WERI-Rb-1 (cell line): Measurements from ENCODE around the gene USP19.

Experiments
- DNase-seq: peaks from one replicate; pipeline ENCODE4 v3.0.0-alpha.2; 2020
- H3K27ac ChIP-seq: fragments of 250-450 bp; sonication (Bioruptor Pico); 2 replicates; pipeline ENCODE4 v1.5.1; 2020; ENCODE audit warnings: mild to moderate bottlenecking, moderate library complexity
- H3K27me3 ChIP-seq: fragments of 250-450 bp; sonication (Bioruptor Pico); 2 replicates; pipeline ENCODE4 v1.5.1; 2021; ENCODE audit warnings: mild to moderate bottlenecking, low read depth, moderate library complexity; ENCODE audit not compliant: insufficient read depth, severe bottlenecking
- H3K36me3 ChIP-seq: fragments of 250-450 bp; sonication (Bioruptor Pico); 2 replicates; pipeline ENCODE4 v1.5.1; 2020; ENCODE audit warnings: mild to moderate bottlenecking, moderate library complexity
- H3K4me3 ChIP-seq: 2 replicates; pipeline ENCODE4 v1.5.1; 2011; ENCODE audit warnings: low read depth, mild to moderate bottlenecking, control low read depth, low read length
- H3K9me3 ChIP-seq: fragments of 250-450 bp; sonication (Bioruptor Pico); 2 replicates; pipeline ENCODE4 v1.5.1; 2021; ENCODE audit warnings: mild to moderate bottlenecking, moderate library complexity; ENCODE audit not compliant: severe bottlenecking
- TF ChIP-seq, protein P1 (sequence below): IDR thresholded peaks from 2 replicates; pipeline ENCODE4 v1.5.1; 2011; ENCODE audit warnings: low read depth, mild to moderate bottlenecking, control low read depth, inconsistent platforms, low read length

USP19 gene

GRCh38 chr3:49112262-49112661 lies 8.4 kb downstream of the USP19 start:
- Histone ChIP-seq H3K27me3 (no peaks in the 10 kb centered on the region), H3K36me3 (peaks cover 84% of the 10 kb centered on the region), H3K4me3 (no peak overlapping the region), H3K9me3 (no peaks in the 10 kb centered on the region), H3K27ac (no peak overlapping the region)
- TF ChIP-seq, protein P1, sequence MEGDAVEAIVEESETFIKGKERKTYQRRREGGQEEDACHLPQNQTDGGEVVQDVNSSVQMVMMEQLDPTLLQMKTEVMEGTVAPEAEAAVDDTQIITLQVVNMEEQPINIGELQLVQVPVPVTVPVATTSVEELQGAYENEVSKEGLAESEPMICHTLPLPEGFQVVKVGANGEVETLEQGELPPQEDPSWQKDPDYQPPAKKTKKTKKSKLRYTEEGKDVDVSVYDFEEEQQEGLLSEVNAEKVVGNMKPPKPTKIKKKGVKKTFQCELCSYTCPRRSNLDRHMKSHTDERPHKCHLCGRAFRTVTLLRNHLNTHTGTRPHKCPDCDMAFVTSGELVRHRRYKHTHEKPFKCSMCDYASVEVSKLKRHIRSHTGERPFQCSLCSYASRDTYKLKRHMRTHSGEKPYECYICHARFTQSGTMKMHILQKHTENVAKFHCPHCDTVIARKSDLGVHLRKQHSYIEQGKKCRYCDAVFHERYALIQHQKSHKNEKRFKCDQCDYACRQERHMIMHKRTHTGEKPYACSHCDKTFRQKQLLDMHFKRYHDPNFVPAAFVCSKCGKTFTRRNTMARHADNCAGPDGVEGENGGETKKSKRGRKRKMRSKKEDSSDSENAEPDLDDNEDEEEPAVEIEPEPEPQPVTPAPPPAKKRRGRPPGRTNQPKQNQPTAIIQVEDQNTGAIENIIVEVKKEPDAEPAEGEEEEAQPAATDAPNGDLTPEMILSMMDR: no peak
- DNase-seq: no peak

DNA sequence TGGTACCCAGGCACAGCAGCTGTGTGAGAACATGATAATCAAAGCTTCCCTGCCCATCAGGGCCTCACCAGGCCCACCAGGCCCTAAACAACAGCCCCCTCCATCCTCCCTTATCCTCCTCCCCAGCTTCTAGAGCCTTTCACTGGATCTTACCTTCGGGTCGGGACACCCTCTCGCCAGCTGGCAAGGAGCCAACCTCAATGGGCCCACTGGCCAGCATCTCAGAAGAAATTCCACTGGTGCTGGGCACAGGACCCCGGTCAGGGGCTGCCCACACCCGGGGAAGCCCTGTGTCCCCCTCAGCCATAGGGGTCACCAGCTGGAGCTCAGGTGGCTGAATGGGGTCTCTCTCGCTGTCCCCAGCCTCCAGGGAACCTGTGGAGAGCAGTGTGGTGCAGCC lies 9.3 kb downstream of the USP19 start:
- H3K27me3 ChIP-seq: no peaks in the 10 kb centered on the region
- H3K9me3 ChIP-seq: no peaks in the 10 kb centered on the region
- H3K4me3 ChIP-seq: no peak overlapping the region
- DNase-seq: no peak
- TF ChIP-seq, protein P1: no peak
- peaks cover 75% of the 10 kb centered on the region for H3K36me3 ChIP-seq
- no peak overlapping the region for H3K27ac ChIP-seq

- H3K9me3 ChIP-seq: no peaks in the 10 kb centered on the region
- H3K36me3 ChIP-seq: peaks cover 69% of the 10 kb centered on the region
- TF ChIP-seq, protein P1: no peak
Measured at GRCh38 chr3:49110780-49111179, 9.8 kb downstream of the USP19 start.

GRCh38 chr3:49108346-49108745 lies 12.3 kb downstream of the USP19 start:
- no peak overlapping the region for H3K4me3 ChIP-seq
- peaks cover 50% of the 10 kb centered on the region for H3K36me3 ChIP-seq
- DNase-seq: no peak
- H3K27ac ChIP-seq: no peak overlapping the region
- H3K9me3 ChIP-seq: no peaks in the 10 kb centered on the region
- H3K27me3 ChIP-seq: no peaks in the 10 kb centered on the region
- TF ChIP-seq, protein P1: no peak

More at GRCh38 chr3:49110780-49111179, 9.8 kb downstream of the USP19 start:
- Histone ChIP-seq H3K27ac (no peak overlapping the region), H3K4me3 (no peak overlapping the region), H3K27me3 (no peaks in the 10 kb centered on the region)
- no peak for DNase-seq

- TF ChIP-seq, protein P1: no peak
- Histone ChIP-seq H3K27ac (peak within 1 kb of the TSS; percentile 97), H3K9me3 (no peaks in the 10 kb centered on the region), H3K36me3 (peaks cover 52% of the 10 kb centered on the region), H3K27me3 (no peaks in the 10 kb centered on the region), H3K4me3 (peak within 1 kb of the TSS; percentile 86)
- peak; percentile 95 for DNase-seq
Measured at GRCh38 chr3:49104427-49105291, 16.0 kb downstream of the USP19 start, which contains the start of gene QARS1. Gene QARS1, minus strand, starts transcription at chr3:49104757. Its CDS starts 24 bp downstream, at chr3:49104733.
